ENCODE measurements around the gene IL34.

The IL34 gene

DNA sequence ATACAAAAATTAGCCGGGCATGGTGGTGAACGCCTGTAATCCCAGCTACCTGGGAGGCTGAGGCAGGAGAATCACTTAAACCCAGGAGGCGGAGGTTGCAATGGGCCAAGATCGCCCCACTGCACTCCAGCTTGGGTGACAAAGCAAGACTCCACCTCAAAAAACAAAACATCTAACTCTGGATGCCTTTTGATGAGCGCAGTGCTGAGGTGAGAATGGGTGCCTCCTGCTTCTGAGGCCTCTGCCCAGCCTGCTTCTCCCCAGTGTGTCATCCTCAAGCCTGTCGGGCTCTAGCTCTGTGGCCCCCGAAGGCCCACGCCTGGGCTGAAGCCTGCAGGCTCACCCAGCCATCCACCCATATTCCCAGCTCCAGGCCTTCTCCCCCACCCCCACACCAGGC lies 50.0 kb downstream of the IL34 start:
- Histone ChIP-seq H3K4me3 (ENCODE audit: low read length) (no peak overlapping the region), H2AFZ (ENCODE audit: low read depth, low read length) (no peak overlapping the region), H3K4me2 (ENCODE audit: low read length) (no peak overlapping the region), H3K27me3 (ENCODE audit: low read depth, low read length) (no peaks in the 10 kb centered on the region), H4K20me1 (ENCODE audit: insufficient read depth, low read length) (no peaks in the 10 kb centered on the region), H3K4me1 (ENCODE audit: low read length) (no peaks in the 10 kb centered on the region), H3K36me3 (replicated peaks; ENCODE audit: low read depth, low read length) (no peaks in the 10 kb centered on the region), H3K27ac (ENCODE audit: low read length) (no peak overlapping the region), H3K79me2 (ENCODE audit: low read length) (no peaks in the 10 kb centered on the region), H3K9me3 (ENCODE audit: insufficient read depth, low read length) (no peaks in the 10 kb centered on the region), H3K9ac (ENCODE audit: low read length) (no peak overlapping the region)
- no peak for TF ChIP-seq EZH2phosphoT487 (IDR thresholded peaks at IDR 0.05; ENCODE audit: low read depth)
- TF ChIP-seq CTCF (IDR thresholded peaks at IDR 0.05; ENCODE audit: low read depth, low read length), result no peak

GRCh38 chr16:70696952-70697593 lies 50.7 kb downstream of the IL34 start:
- H3K4me3 ChIP-seq (ENCODE audit: low read length), result no peak overlapping the region
- no peaks in the 10 kb centered on the region for H3K36me3 ChIP-seq (replicated peaks; ENCODE audit: low read depth, low read length)
- no peaks in the 10 kb centered on the region for H3K79me2 ChIP-seq (ENCODE audit: low read length)
- no peaks in the 10 kb centered on the region for H3K4me1 ChIP-seq (ENCODE audit: low read length)
- no peak overlapping the region for H3K9ac ChIP-seq (ENCODE audit: low read length)
- no peaks in the 10 kb centered on the region for H3K9me3 ChIP-seq (ENCODE audit: insufficient read depth, low read length)
- no peaks in the 10 kb centered on the region for H3K27me3 ChIP-seq (ENCODE audit: low read depth, low read length)
- H4K20me1 ChIP-seq (ENCODE audit: insufficient read depth, low read length), result no peaks in the 10 kb centered on the region
- TF ChIP-seq CTCF (IDR thresholded peaks at IDR 0.05; ENCODE audit: low read depth, low read length), result no peak
- TF ChIP-seq EZH2phosphoT487 (IDR thresholded peaks at IDR 0.05; ENCODE audit: low read depth), result no peak
- no peak overlapping the region for H3K27ac ChIP-seq (ENCODE audit: low read length)
- no peak overlapping the region for H3K4me2 ChIP-seq (ENCODE audit: low read length)
- no peak overlapping the region for H2AFZ ChIP-seq (ENCODE audit: low read depth, low read length)

- H3K27ac ChIP-seq (ENCODE audit: low read length), result no peak overlapping the region
- TF ChIP-seq CTCF (IDR thresholded peaks at IDR 0.05; ENCODE audit: low read depth, low read length), result no peak
- TF ChIP-seq EZH2phosphoT487 (IDR thresholded peaks at IDR 0.05; ENCODE audit: low read depth), result no peak
- no peak overlapping the region for H3K9ac ChIP-seq (ENCODE audit: low read length)
These were observed 51.3 kb downstream of the IL34 start for GRCh38 chr16:70697594-70698170.

GRCh38 chr16:70698901-70699300 lies 52.5 kb downstream of the IL34 start:
- Histone ChIP-seq H3K9me3 (ENCODE audit: insufficient read depth, low read length) (no peaks in the 10 kb centered on the region), H3K4me3 (ENCODE audit: low read length) (no peak overlapping the region), H3K27me3 (ENCODE audit: low read depth, low read length) (no peaks in the 10 kb centered on the region), H2AFZ (ENCODE audit: low read depth, low read length) (no peak overlapping the region), H3K9ac (ENCODE audit: low read length) (no peak overlapping the region), H3K79me2 (ENCODE audit: low read length) (no peaks in the 10 kb centered on the region), H3K27ac (ENCODE audit: low read length) (no peak overlapping the region), H3K36me3 (replicated peaks; ENCODE audit: low read depth, low read length) (no peaks in the 10 kb centered on the region), H4K20me1 (ENCODE audit: insufficient read depth, low read length) (no peaks in the 10 kb centered on the region), H3K4me2 (ENCODE audit: low read length) (no peak overlapping the region), H3K4me1 (ENCODE audit: low read length) (no peaks in the 10 kb centered on the region)
- TF ChIP-seq CTCF (IDR thresholded peaks at IDR 0.05; ENCODE audit: low read depth, low read length) (no peak), EZH2phosphoT487 (IDR thresholded peaks at IDR 0.05; ENCODE audit: low read depth) (no peak)

More at GRCh38 chr16:70697594-70698170, 51.3 kb downstream of the IL34 start:
- no peaks in the 10 kb centered on the region for H4K20me1 ChIP-seq (ENCODE audit: insufficient read depth, low read length)
- H3K4me2 ChIP-seq (ENCODE audit: low read length), result no peak overlapping the region
- H3K36me3 ChIP-seq (replicated peaks; ENCODE audit: low read depth, low read length), result no peaks in the 10 kb centered on the region
- H3K4me3 ChIP-seq (ENCODE audit: low read length), result no peak overlapping the region
- H3K4me1 ChIP-seq (ENCODE audit: low read length), result no peaks in the 10 kb centered on the region
- H2AFZ ChIP-seq (ENCODE audit: low read depth, low read length), result no peak overlapping the region
- no peaks in the 10 kb centered on the region for H3K79me2 ChIP-seq (ENCODE audit: low read length)
- no peaks in the 10 kb centered on the region for H3K9me3 ChIP-seq (ENCODE audit: insufficient read depth, low read length)
- no peaks in the 10 kb centered on the region for H3K27me3 ChIP-seq (ENCODE audit: low read depth, low read length)
